Camera-type eye (tissue), 1 donor: Measurements from ENCODE around the gene ZFYVE19. TPM values are rescaled to one million over a fixed set of nuclear protein-coding genes. Genes with fewer than 3 reads are reported as not detected.

Experiments
- total RNA-seq: library from RNA; depleted of rRNA; stranded (reverse); fragments of >200 nt; gene quantifications from one replicate; pipeline ENCODE4 v1.2.3, GENCODE V29; 2014

The ZFYVE19 gene
- 35.9 TPM for total RNA-seq

DNA sequence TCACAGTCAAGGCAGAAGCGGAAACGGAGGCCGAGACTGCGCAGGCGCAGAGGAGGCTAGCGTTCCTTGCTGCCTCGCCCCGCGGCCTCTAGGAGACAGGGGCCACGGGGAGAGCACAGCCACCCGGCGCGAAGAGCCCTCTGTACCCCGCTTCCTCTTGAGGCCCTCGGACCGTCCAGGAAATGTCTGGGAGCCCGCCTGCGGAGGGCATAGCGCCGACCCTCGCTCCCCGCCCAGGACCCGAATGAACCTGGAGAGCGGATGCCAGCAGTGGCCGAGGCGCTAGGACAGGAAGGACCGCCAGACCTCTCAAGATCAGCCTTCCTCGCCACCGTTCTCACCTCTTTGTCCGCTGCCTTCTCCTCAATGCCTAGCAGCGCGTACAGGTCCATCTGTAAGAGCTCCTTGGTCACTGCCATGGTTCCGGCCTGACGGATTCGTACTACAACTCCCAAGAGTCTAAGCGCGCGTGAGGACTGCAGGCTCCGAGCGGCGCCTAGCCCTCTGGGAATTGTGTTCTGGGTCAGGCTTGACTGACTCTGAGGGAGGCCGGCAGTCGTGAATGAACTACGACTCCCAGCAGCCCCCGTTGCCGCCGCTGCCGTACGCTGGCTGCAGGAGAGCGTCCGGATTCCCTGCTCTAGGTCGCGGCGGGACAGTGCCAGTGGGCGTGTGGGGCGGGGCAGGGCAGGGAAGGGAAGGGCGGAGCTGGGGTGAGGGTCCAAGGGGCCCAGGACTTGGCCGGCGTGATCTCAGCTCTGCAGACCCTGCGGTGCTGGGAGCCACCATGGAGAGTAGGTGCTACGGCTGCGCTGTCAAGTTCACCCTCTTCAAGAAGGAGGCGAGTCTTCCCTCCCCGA is at the start of gene ZFYVE19, which contains the start of gene DNAJC17:
Gene ZFYVE19 (plus strand): TSS at position 62 of the 860 bp plus-strand sequence. CDS start 501 bp downstream, at position 563.
Gene DNAJC17 (minus strand): TSS at position 446 of the 860 bp plus-strand sequence. CDS start 27 bp downstream, at position 419.

GRCh38 chr15:40763801-40764628 is 42.9 kb upstream of the ZFYVE19 start, which contains the start of gene GCHFR:
GCHFR (plus strand) TSS chr15:40764068; CDS start chr15:40764181, 113 bp downstream.

DNA sequence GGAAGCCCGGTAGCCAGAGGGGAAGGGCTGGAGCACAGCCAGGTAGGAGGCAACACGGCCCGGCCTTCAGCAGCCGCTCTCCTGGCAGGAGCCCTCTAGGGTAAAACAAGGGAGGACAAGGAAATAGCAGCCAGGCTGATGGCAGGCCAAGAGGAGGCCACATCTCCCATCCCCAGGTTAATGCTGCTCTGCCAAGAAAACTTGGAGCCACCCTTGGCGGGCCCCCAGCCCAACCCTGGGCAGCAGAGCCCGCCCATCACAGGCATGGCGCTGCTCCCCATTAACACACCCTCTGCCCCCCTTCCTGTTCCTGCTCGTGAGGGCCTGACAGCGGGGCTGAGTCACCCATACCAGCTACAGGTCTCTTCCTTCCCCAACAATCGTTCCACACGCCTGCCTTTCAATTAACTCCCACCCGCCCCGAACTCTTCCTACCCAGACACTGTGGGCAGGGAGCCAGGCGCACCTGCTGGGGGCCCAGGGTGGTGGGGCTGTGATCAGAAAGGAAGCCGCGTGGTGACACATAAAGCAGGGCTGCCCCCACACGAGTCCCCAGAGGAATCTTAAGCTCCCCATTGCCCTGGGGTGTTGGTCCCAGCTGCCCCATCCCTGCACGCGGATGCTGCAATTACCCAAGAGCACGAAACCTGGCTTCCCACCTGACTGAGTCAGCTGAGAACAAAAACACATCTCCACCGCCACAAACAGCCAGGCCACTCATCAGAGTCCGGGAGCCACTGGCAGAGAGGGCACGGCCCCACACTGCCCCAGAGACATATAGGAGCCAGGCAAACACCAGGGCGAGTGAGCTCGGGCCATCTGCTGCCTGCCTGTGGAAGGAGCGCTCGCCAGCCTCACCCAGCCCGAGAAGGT is 37.4 kb upstream of the ZFYVE19 start, which contains the start of gene C15orf62:
Gene C15orf62 (plus strand): TSS at position 707 of the 873 bp plus-strand sequence. CDS start 516 bp downstream, outside the sequence.

GRCh38 chr15:40828447-40829036 is 21.7 kb downstream of the ZFYVE19 start, which contains the start of gene PPP1R14D:
PPP1R14D (minus strand) TSS chr15:40828708; CDS start chr15:40828641, 67 bp downstream.

DNA sequence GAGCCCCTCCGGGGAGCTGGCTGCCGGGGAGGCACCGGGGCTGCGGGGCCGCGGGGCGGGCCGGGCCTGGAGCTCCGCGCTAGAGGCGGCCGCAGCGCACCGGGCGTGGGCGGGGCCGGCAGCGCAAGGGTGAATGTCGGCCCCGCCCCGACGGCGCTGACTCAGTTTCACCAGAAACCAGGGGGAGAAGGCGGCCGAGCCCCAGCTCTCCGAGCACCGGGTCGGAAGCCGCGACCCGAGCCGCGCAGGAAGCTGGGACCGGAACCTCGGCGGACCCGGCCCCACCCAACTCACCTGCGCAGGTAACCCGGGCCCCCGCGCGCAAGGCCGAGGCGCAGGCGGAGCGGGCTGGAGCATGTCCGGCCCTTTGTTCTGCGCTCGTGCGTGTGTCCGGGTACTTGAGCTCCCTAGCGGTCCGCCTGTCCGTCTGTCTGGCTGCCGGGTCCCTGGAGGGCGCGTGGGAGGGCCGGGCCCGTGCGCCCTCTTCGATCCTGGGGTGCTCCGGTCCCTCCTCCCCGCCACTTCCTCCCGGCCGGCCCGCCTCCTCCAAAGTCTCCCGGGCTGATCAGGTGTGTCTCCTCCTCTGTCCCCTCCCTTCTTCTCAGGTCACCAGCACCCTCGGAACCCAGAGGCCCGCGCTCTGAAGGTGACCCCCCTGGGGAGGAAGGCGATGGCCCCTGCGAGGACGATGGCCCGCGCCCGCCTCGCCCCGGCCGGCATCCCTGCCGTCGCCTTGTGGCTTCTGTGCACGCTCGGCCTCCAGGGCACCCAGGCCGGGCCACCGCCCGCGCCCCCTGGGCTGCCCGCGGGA is 37.2 kb downstream of the ZFYVE19 start, which contains the start of gene SPINT1:
Gene SPINT1 (plus strand): TSS at position 164 of the 811 bp plus-strand sequence. CDS start 507 bp downstream, at position 671.

Other genes starting within 250 kb of the ZFYVE19 start
- gene CCDC32, start 242.0 kb upstream of the ZFYVE19 start, total RNA-seq = 25.8 TPM
- 7.3 TPM for gene RPUSD2, start 237.8 kb upstream of the ZFYVE19 start, total RNA-seq
- 14.2 TPM for gene KNL1, start 212.8 kb upstream of the ZFYVE19 start, total RNA-seq
- 4.1 TPM for gene RAD51, start 111.9 kb upstream of the ZFYVE19 start, total RNA-seq
- 30.2 TPM for gene RMDN3, start 51.8 kb upstream of the ZFYVE19 start, total RNA-seq
- 8.7 TPM for gene GCHFR, start 43.0 kb upstream of the ZFYVE19 start, total RNA-seq
- 1.1 TPM for gene C15orf62, start 37.1 kb upstream of the ZFYVE19 start, total RNA-seq
- gene DNAJC17, start 384 bp downstream of the ZFYVE19 start, total RNA-seq = 22.8 TPM
- gene PPP1R14D, start 21.6 kb downstream of the ZFYVE19 start, total RNA-seq = not detected
- gene SPINT1, start 37.0 kb downstream of the ZFYVE19 start, total RNA-seq = 27.4 TPM
- 7.2 TPM for gene RHOV, start 67.1 kb downstream of the ZFYVE19 start, total RNA-seq
- gene VPS18, start 87.4 kb downstream of the ZFYVE19 start, total RNA-seq = 25.0 TPM
- gene DLL4, start 122.3 kb downstream of the ZFYVE19 start, total RNA-seq = 49.5 TPM
- 2.5 TPM for gene CHAC1, start 146.4 kb downstream of the ZFYVE19 start, total RNA-seq